A673 (cell line): ENCODE data around the gene INCA1. TPM values are rescaled to one million over a fixed set of nuclear protein-coding genes. Genes with fewer than 3 reads are reported as not detected.

ENCODE experiments used
- BruUV-seq: library from RNA; stranded (reverse); fragments of 400-500 nt; replicated peaks from 2 replicates; lab custom pipeline; 2021; lab: Mats Ljungman, UMichigan
- CTCF ChIA-PET: fragments of 300-600 bp; sonication (Branson Sonifier 250); formaldehyde crosslinking; loops from one replicate; lab custom pipeline; 2022; ENCODE audit warnings: antibody characterized with exemption; lab: Charles Lee
- POLR2A ChIA-PET: fragments of 300-600 bp; sonication (Branson Sonifier 250); formaldehyde crosslinking; loops from one replicate; lab custom pipeline; 2022; ENCODE audit warnings: antibody characterized with exemption; ENCODE audit not compliant: low non-redundant PET; lab: Charles Lee
- DNase-seq: peaks from one replicate; pipeline ENCODE4 v3.0.0-alpha.2; 2015; ENCODE audit warnings: low spot score
- H3K27ac ChIP-seq: fragments of 200-600 bp; sonication (generic); 2 replicates; pipeline ENCODE4 v1.5.1; 2016; ENCODE audit warnings: mixed run types, low read depth, mild to moderate bottlenecking, mixed read lengths, antibody characterized with exemption, low read length; ENCODE audit not compliant: poor library complexity, severe bottlenecking
- H3K27me3 ChIP-seq: fragments of 200-600 bp; sonication (generic); replicated peaks from 2 replicates; pipeline ENCODE4 v1.6.1; 2017; ENCODE audit warnings: mixed run types, low read depth, mild to moderate bottlenecking, mixed read lengths, antibody characterized with exemption, low read length; ENCODE audit not compliant: insufficient read depth, poor library complexity
- H3K36me3 ChIP-seq: fragments of 200-600 bp; sonication (generic); 2 replicates; pipeline ENCODE4 v1.6.1; 2016; ENCODE audit warnings: mixed run types, mild to moderate bottlenecking, mixed read lengths, antibody characterized with exemption, low read length; ENCODE audit not compliant: insufficient read depth, poor library complexity, severe bottlenecking
- H3K4me1 ChIP-seq: fragments of 200-600 bp; sonication (generic); 2 replicates; pipeline ENCODE4 v1.6.1; 2017; ENCODE audit warnings: mixed run types, mild to moderate bottlenecking, mixed read lengths, antibody characterized with exemption, low read length; ENCODE audit not compliant: insufficient read depth, poor library complexity, severe bottlenecking
- H3K4me3 ChIP-seq: fragments of 200-600 bp; sonication (generic); 2 replicates; pipeline ENCODE4 v1.5.1; 2016; ENCODE audit warnings: low read depth, mixed run types, mild to moderate bottlenecking, mixed read lengths, low read length; ENCODE audit not compliant: poor library complexity, severe bottlenecking
- H3K9me3 ChIP-seq: fragments of 200-600 bp; sonication (generic); 2 replicates; pipeline ENCODE4 v1.6.1; 2016; ENCODE audit warnings: mixed run types, low read depth, mild to moderate bottlenecking, mixed read lengths, antibody characterized with exemption, low read length; ENCODE audit not compliant: poor library complexity, severe bottlenecking
- CTCF ChIP-seq: fragments of 300-800, 200-600 bp; sonication (generic); conservative IDR thresholded peaks from 2 replicates; pipeline ENCODE4 v1.5.1; 2017; ENCODE audit warnings: low read depth, mild to moderate bottlenecking, antibody characterized with exemption, low read length, moderate library complexity, mixed read lengths
- EZH2 ChIP-seq: fragments of 200-600 bp; sonication (generic); IDR thresholded peaks from 2 replicates; pipeline ENCODE4 v1.6.1; 2017; ENCODE audit warnings: borderline replicate concordance, low read depth, mild to moderate bottlenecking, mixed read lengths, antibody characterized with exemption, low read length; ENCODE audit not compliant: poor library complexity, severe bottlenecking
- intact Hi-C: fragments of 100-400 bp; cut with micrococcal nuclease; formaldehyde crosslinking; loops from one replicate; pipeline ENCODE4 v1.10.0; 2022; ENCODE audit not compliant: unreplicated experiment
- total RNA-seq: library from RNA; stranded (reverse); gene quantifications from 2 replicates; pipeline ENCODE4 v1.2.3, GENCODE V29; 2021

The INCA1 gene
- total RNA-seq, 1 experiment from 2014 or later, result 0.62 TPM

- TF ChIP-seq CTCF, result no peak
- TF ChIP-seq EZH2, result no peak
- CTCF ChIA-PET, result no interaction called here
- no TSS peak for BruUV-seq
- DNase-seq, result no peak
- no peaks in the 10 kb centered on the region for H3K27me3 ChIP-seq
- no peak overlapping the region for H3K4me3 ChIP-seq
- H3K36me3 ChIP-seq, result peaks cover 11% of the 10 kb centered on the region
- POLR2A ChIA-PET, result no interaction called here
- H3K9me3 ChIP-seq, result no peaks in the 10 kb centered on the region
- H3K27ac ChIP-seq, result no peak overlapping the region
- intact Hi-C loops, result no loop called here
- no peaks in the 10 kb centered on the region for H3K4me1 ChIP-seq
Observed at GRCh38 chr17:5022171-5022711, 24.9 kb upstream of the INCA1 start.

- no peak for DNase-seq
- POLR2A ChIA-PET, result no interaction called here
- peaks cover 11% of the 10 kb centered on the region for H3K36me3 ChIP-seq
- BruUV-seq, result no TSS peak
- no peak overlapping the region for H3K27ac ChIP-seq
- no peaks in the 10 kb centered on the region for H3K9me3 ChIP-seq
- intact Hi-C loops, result no loop called here
- H3K4me3 ChIP-seq, result no peak overlapping the region
- no peaks in the 10 kb centered on the region for H3K4me1 ChIP-seq
- no peak for TF ChIP-seq CTCF
- no peak for TF ChIP-seq EZH2
- no peaks in the 10 kb centered on the region for H3K27me3 ChIP-seq
- CTCF ChIA-PET, result interaction anchor here (0.6 kb wide), 1 partner anchor 22 kb away, joined by 3 read pairs; no protein-coding TSS in a partner anchor
Observed at GRCh38 chr17:5020502-5021023, 23.2 kb upstream of the INCA1 start.

- Histone ChIP-seq H3K27ac (no peak overlapping the region), H3K9me3 (no peaks in the 10 kb centered on the region), H3K36me3 (peaks cover 15% of the 10 kb centered on the region), H3K27me3 (no peaks in the 10 kb centered on the region), H3K4me3 (no peak overlapping the region), H3K4me1 (no peaks in the 10 kb centered on the region)
- POLR2A ChIA-PET, result no interaction called here
- intact Hi-C loops, result no loop called here
- peak; percentile 36; the same call in 1 of the 2 replicates for TF ChIP-seq CTCF
- no peak for TF ChIP-seq EZH2
- no TSS peak for BruUV-seq
- CTCF ChIA-PET, result no interaction called here
- DNase-seq, result peak; percentile 38
Observed at GRCh38 chr17:5019475-5019956, 22.2 kb upstream of the INCA1 start.
